ENCODE data around the gene PTPRN2.

Gene PTPRN2

DNA sequence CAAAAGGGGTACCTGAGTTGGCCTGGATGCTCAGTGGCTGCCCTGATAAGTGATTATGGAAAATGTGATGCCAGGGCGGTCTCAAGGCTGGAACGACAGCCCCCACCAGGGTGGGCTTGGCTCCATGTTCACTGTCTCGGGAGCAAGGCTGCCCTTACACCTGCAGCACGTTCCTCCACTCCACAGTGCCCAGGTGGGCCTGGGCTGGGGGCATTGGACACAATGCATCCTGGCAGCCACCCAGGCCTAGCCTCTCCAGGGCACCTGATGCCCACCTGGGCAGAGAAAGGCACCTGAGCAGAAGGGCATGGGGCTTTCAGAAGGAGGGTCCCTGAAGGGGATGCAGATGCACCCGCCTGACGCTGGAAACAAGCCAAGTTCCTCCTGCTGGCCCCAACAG lies 702.5 kb downstream of the PTPRN2 start:
- H3K9ac ChIP-seq (ENCODE audit: low read depth in 1 of 2, low read length in 2 of 2), result no peak overlapping the region
- H3K27me3 ChIP-seq (ENCODE audit: control insufficient read depth in 2 of 2, insufficient read depth in 2 of 2, low read length in 2 of 2), result peaks cover 0 to 2% of the 10 kb centered on the region in 2 donors
- H3K4me1 ChIP-seq (ENCODE audit: control insufficient read depth in 2 of 2, insufficient read depth in 2 of 2, low read length in 2 of 2), result no peaks in the 10 kb centered on the region
- H3K9me3 ChIP-seq (ENCODE audit: control insufficient read depth in 2 of 2, low read length in 2 of 2), result no peaks in the 10 kb centered on the region
- no peak overlapping the region for H3K27ac ChIP-seq (ENCODE audit: low read depth in 2 of 2, low read length in 2 of 2)
- H3K4me3 ChIP-seq (ENCODE audit: low read length in 2 of 2), result no peak overlapping the region
- no peaks in the 10 kb centered on the region for H3K36me3 ChIP-seq (ENCODE audit: control insufficient read depth in 2 of 2, insufficient read depth in 2 of 2, low read length in 2 of 2)

DNA sequence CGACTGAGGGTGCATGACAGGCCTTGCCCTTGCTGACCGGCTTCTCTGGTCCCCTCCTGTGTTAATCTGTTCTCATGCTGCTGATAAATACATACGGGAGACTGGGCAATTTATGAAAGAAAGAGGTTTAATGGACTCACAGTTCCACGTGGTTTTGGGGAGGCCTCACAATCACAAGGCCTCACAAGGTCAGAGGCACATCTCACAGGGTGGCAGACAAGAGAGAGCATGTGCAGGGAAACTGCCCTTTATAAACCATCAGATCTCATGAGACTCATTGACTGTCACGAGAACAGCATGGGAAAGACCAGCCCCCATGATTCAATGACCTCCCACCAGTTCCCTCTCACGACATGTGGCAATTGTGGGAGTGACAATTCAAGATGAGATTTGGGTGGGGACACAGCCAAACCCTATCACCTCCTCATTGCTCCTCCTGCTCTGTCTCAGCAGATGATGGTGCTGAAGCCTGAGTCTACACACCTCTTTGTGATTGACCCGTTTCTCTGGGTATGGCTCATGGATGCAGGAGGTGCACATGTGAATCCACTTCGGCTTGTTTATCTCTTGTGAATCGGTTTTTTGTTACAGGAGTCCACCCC lies 703.1 kb downstream of the PTPRN2 start:
- Histone ChIP-seq H3K4me3 (ENCODE audit: low read length in 2 of 2) (no peak overlapping the region), H3K27ac (ENCODE audit: low read depth in 2 of 2, low read length in 2 of 2) (no peak overlapping the region)

DNA sequence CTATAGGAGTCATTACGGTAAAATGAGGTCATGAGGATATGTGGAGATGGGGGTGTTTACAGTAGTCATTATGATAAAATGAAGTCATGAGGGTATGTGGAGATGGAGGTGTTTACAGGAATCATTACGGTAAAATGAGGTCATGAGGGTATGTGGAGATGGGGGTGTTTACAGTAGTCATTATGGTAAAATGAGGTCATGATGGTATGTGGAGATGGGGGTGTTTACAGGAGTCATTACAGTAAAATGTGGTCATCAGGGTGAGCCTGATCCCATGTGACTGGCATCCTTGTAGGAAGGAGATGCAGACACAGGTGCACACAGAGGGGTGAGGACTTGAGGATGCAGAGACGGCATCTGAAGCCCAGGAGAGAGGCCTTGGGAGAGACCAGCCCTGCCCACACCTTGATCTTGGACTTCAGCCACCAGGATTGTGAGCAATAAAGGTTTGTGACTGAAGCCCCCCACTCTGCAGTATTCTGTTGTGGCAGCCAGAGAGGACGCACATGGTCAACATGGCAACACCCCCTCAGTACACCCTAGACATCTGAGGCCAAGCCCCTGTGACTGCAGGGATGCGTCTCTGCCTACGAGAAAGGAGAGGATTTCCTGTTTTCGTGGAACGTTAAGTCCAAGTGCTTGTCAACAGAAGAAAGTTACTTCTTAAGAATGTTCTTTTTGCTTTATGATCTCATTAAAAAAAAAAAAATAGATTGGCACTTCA lies 706.4 kb downstream of the PTPRN2 start:
- no peaks in the 10 kb centered on the region for H3K4me1 ChIP-seq (ENCODE audit: control insufficient read depth in 2 of 2, insufficient read depth in 2 of 2, low read length in 2 of 2)
- H3K27ac ChIP-seq (ENCODE audit: low read depth in 2 of 2, low read length in 2 of 2), result no peak overlapping the region
- H3K4me3 ChIP-seq (ENCODE audit: low read length in 2 of 2), result no peak overlapping the region
- H3K9ac ChIP-seq (ENCODE audit: low read depth in 1 of 2, low read length in 2 of 2), result no peak overlapping the region
- no peaks in the 10 kb centered on the region for H3K36me3 ChIP-seq (ENCODE audit: control insufficient read depth in 2 of 2, insufficient read depth in 2 of 2, low read length in 2 of 2)
- no peaks in the 10 kb centered on the region for H3K9me3 ChIP-seq (ENCODE audit: control insufficient read depth in 2 of 2, low read length in 2 of 2)
- no peaks in the 10 kb centered on the region for H3K27me3 ChIP-seq (ENCODE audit: control insufficient read depth in 2 of 2, insufficient read depth in 2 of 2, low read length in 2 of 2)

More for the DNA sequence above, 703.1 kb downstream of the PTPRN2 start:
- Histone ChIP-seq H3K36me3 (ENCODE audit: control insufficient read depth in 2 of 2, insufficient read depth in 2 of 2, low read length in 2 of 2) (no peaks in the 10 kb centered on the region), H3K9ac (ENCODE audit: low read depth in 1 of 2, low read length in 2 of 2) (no peak overlapping the region), H3K4me1 (ENCODE audit: control insufficient read depth in 2 of 2, insufficient read depth in 2 of 2, low read length in 2 of 2) (no peaks in the 10 kb centered on the region), H3K9me3 (ENCODE audit: control insufficient read depth in 2 of 2, low read length in 2 of 2) (no peaks in the 10 kb centered on the region), H3K27me3 (ENCODE audit: control insufficient read depth in 2 of 2, insufficient read depth in 2 of 2, low read length in 2 of 2) (peaks cover 0 to under 1% of the 10 kb centered on the region in 2 donors)

DNA sequence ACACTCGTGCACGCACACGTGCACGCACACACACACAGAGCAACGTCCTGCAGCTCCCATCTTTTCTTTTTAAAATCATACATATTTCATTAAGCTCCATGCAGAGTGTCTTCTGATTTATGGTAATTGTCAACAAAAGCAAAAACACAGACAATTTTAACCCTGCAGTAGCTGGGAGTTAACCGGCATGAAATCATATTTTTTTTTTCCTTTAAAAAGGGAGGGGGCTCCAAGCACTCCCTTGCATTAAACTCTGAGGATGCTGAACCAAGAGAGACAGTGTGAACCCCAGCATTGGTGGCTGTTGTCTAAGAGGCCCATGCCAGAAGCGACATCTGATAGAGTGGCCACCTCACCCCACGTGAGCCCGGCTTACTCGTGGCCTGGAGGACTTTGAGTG lies 708.2 kb downstream of the PTPRN2 start:
- no peaks in the 10 kb centered on the region for H3K9me3 ChIP-seq (ENCODE audit: control insufficient read depth in 2 of 2, low read length in 2 of 2)
- H3K4me3 ChIP-seq (ENCODE audit: low read length in 2 of 2), result no peak overlapping the region
- H3K36me3 ChIP-seq (ENCODE audit: control insufficient read depth in 2 of 2, insufficient read depth in 2 of 2, low read length in 2 of 2), result no peaks in the 10 kb centered on the region
- no peaks in the 10 kb centered on the region for H3K27me3 ChIP-seq (ENCODE audit: control insufficient read depth in 2 of 2, insufficient read depth in 2 of 2, low read length in 2 of 2)
- H3K4me1 ChIP-seq (ENCODE audit: control insufficient read depth in 2 of 2, insufficient read depth in 2 of 2, low read length in 2 of 2), result no peaks in the 10 kb centered on the region
- no peak overlapping the region for H3K9ac ChIP-seq (ENCODE audit: low read depth in 1 of 2, low read length in 2 of 2)
- no peak overlapping the region for H3K27ac ChIP-seq (ENCODE audit: low read depth in 2 of 2, low read length in 2 of 2)

DNA sequence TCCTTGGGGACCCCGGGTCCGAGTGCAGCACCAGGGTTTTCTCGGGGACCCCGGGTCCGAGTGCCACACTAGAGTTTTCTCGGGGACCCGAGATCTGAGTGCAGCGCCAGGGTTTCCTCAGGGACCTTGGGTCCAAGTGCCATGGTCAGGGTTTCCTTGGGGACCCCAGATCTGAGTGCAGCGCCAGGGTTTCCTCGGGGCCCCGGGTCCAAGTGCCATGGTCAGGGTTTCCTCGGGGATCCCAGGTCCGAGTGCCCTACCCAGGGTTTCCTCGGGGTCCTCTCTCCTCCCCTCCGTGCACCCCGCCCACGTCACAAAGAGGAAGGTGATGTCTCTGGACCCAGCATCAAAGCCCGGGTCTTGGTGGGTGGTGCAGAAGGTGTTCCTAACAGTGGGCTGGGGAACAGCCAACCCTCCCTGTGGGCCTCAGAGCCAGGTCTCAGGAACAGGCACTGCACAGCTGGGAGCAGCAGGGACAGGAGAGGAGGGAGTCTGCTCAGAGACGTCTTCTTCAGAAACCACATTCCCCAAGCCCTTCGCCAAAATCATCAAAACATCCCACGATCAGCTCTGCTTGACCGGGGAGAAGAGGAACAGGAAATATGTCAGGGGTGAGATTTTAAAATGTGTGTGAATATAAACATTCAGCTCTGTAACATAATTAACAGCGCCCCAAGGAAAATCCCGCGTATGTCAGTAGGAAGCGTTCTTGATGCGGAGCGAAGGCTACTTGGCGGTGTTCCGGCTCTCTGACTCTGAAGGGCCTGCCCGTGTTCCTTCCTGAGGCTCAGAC lies 710.1 kb downstream of the PTPRN2 start:
- H3K9me3 ChIP-seq (ENCODE audit: control insufficient read depth in 2 of 2, low read length in 2 of 2), result no peaks in the 10 kb centered on the region
- no peaks in the 10 kb centered on the region for H3K36me3 ChIP-seq (ENCODE audit: control insufficient read depth in 2 of 2, insufficient read depth in 2 of 2, low read length in 2 of 2)
- no peaks in the 10 kb centered on the region for H3K27me3 ChIP-seq (ENCODE audit: control insufficient read depth in 2 of 2, insufficient read depth in 2 of 2, low read length in 2 of 2)
- no peaks in the 10 kb centered on the region for H3K4me1 ChIP-seq (ENCODE audit: control insufficient read depth in 2 of 2, insufficient read depth in 2 of 2, low read length in 2 of 2)
- no peak overlapping the region for H3K4me3 ChIP-seq (ENCODE audit: low read length in 2 of 2)
- H3K27ac ChIP-seq (ENCODE audit: low read depth in 2 of 2, low read length in 2 of 2), result no peak overlapping the region
- H3K9ac ChIP-seq (ENCODE audit: low read depth in 1 of 2, low read length in 2 of 2), result no peak overlapping the region

DNA sequence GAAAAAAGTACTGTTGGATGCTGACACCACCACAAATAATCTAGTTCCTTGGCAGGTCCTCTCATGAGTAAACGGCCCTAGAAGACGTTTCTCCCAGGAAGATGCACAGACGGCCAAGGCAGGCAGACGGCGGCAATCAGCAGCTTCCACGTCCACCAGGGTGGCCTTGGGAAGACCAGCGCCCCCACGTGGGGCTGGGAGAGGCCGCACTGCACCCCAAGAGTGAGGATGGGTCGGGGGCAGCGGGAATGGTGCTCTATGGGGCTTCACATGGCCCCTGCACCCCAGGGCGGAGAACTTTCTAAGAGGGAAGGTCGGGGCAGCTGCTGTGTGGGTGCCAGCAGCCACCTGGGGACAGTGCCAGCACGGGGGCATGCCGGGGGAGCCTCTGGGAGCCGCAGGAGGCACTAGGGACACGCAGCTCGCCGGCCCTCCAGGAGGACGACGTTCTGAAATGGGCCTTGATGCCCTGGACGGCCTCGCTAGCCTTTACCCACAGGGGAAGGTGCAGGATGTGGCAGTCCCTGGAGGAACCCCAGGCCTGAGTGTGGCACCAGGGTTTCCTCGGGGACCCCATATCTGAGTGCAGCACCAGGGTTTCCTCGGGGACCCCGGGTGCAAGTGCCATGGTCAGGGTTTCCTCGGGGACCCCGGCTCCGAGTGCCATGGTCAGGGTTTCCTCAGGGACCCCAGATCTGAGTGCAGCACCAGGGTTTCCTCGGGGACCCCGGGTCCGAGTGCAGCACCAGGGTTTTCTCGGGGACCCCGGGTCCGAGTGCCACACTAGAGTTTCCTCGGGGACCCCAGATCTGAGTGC lies 710.9 kb downstream of the PTPRN2 start:
- H3K36me3 ChIP-seq (ENCODE audit: control insufficient read depth in 2 of 2, insufficient read depth in 2 of 2, low read length in 2 of 2), result no peaks in the 10 kb centered on the region
- no peaks in the 10 kb centered on the region for H3K27me3 ChIP-seq (ENCODE audit: control insufficient read depth in 2 of 2, insufficient read depth in 2 of 2, low read length in 2 of 2)
- H3K27ac ChIP-seq (ENCODE audit: low read depth in 2 of 2, low read length in 2 of 2), result no peak overlapping the region
- H3K9ac ChIP-seq (ENCODE audit: low read depth in 1 of 2, low read length in 2 of 2), result no peak overlapping the region
- no peak overlapping the region for H3K4me3 ChIP-seq (ENCODE audit: low read length in 2 of 2)
- no peaks in the 10 kb centered on the region for H3K4me1 ChIP-seq (ENCODE audit: control insufficient read depth in 2 of 2, insufficient read depth in 2 of 2, low read length in 2 of 2)
- H3K9me3 ChIP-seq (ENCODE audit: control insufficient read depth in 2 of 2, low read length in 2 of 2), result no peaks in the 10 kb centered on the region

DNA sequence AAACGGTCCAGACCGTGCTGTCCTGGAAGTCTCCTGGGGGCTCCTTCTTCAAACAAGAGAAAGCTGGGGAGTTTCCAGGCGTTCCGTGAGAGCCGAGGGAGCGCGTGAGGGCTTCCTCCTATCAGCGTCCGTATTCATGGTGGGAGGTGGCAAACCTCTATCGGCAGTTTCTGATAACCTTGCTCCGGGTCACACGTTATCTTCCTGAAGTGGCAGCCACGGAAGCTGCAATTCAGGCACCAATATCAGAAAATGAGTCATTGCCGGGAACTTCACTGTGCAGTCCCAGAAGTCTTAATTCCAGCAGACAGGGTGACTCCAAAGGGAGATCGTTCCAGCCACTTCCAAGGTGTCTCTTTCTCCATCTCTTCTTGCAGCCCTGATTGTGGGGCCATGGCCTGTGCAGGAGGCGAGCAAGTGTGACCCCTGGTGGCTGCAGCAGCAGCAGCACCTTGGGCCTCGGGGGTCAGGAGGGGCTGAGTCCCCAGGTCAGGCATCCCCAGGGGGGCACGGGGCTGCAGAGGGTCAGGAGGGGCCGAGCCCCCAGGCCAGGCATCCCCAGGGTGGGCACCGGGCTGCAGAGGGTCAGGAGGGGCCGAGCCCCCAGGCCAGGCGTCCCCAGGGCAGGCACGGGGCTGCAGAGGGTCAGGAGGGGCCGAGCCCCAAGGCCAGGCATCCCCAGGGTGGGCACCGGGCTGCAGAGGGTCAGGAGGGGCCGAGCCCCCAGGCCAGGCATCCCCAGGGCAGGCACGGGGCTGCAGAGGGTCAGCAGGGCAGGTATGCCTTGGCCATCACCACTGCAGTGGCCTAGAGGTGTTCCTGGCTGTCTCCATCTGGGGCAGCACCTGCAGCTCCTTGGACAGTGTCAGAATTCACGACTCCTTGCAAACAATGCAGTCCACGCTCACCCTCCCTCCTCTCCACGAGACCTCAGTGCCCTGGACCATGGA lies 712.1 kb downstream of the PTPRN2 start:
- Histone ChIP-seq H3K4me3 (ENCODE audit: low read length in 2 of 2) (no peak overlapping the region), H3K27ac (ENCODE audit: low read depth in 2 of 2, low read length in 2 of 2) (no peak overlapping the region), H3K9ac (ENCODE audit: low read depth in 1 of 2, low read length in 2 of 2) (no peak overlapping the region), H3K27me3 (ENCODE audit: control insufficient read depth in 2 of 2, insufficient read depth in 2 of 2, low read length in 2 of 2) (no peaks in the 10 kb centered on the region), H3K36me3 (ENCODE audit: control insufficient read depth in 2 of 2, insufficient read depth in 2 of 2, low read length in 2 of 2) (no peaks in the 10 kb centered on the region), H3K9me3 (ENCODE audit: control insufficient read depth in 2 of 2, low read length in 2 of 2) (no peaks in the 10 kb centered on the region), H3K4me1 (ENCODE audit: control insufficient read depth in 2 of 2, insufficient read depth in 2 of 2, low read length in 2 of 2) (no peaks in the 10 kb centered on the region)

DNA sequence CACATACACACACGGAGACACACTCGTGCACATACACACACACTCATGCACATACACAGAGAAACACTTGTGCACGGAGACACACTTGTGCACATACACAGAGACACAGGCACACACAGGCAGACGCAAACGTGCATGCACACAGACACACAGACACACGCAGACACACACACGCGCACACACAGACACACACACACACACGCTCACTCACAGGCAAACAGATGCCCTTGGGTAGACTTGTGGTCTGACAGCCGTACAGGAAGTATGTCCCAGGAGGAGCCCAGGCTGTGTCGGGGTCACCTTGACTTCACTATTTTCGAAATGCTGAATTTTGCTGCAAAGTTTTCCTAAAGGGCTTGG lies 712.8 kb downstream of the PTPRN2 start:
- Histone ChIP-seq H3K4me3 (ENCODE audit: low read length in 2 of 2) (no peak overlapping the region), H3K4me1 (ENCODE audit: control insufficient read depth in 2 of 2, insufficient read depth in 2 of 2, low read length in 2 of 2) (no peaks in the 10 kb centered on the region), H3K27ac (ENCODE audit: low read depth in 2 of 2, low read length in 2 of 2) (no peak overlapping the region), H3K9ac (ENCODE audit: low read depth in 1 of 2, low read length in 2 of 2) (no peak overlapping the region), H3K27me3 (ENCODE audit: control insufficient read depth in 2 of 2, insufficient read depth in 2 of 2, low read length in 2 of 2) (no peaks in the 10 kb centered on the region), H3K9me3 (ENCODE audit: control insufficient read depth in 2 of 2, low read length in 2 of 2) (no peaks in the 10 kb centered on the region), H3K36me3 (ENCODE audit: control insufficient read depth in 2 of 2, insufficient read depth in 2 of 2, low read length in 2 of 2) (no peaks in the 10 kb centered on the region)

DNA sequence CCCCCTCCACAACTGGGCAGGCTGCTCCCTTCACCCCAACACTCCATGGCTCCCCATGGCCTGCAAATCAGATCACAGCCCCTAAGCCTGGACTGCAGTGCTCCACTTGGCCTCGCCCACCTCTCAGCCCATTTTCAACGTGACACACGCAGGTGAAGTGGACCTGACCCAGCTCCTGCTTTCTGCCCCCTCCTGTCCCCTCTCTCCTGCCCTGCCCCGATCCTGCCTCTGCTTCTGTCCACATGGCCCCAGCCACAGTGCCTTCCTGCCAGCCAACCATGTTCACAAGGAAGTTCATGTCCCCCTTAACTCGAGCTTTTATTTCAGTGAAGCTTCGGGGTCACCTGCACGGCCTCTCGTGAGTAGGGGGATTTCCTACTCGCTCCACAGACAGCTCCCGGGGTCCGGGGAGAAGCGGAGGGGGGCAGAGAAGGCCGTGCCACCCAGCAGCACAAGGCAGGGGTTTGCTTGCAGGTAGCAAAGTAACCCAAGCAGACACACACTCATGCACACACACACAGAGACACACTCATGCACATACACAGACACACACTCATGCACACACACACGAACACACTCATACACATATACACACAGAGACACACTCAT lies 713.3 kb downstream of the PTPRN2 start:
- Histone ChIP-seq H3K4me3 (ENCODE audit: low read length in 2 of 2) (no peak overlapping the region), H3K9me3 (ENCODE audit: control insufficient read depth in 2 of 2, low read length in 2 of 2) (no peaks in the 10 kb centered on the region), H3K27me3 (ENCODE audit: control insufficient read depth in 2 of 2, insufficient read depth in 2 of 2, low read length in 2 of 2) (no peaks in the 10 kb centered on the region), H3K9ac (ENCODE audit: low read depth in 1 of 2, low read length in 2 of 2) (no peak overlapping the region), H3K27ac (ENCODE audit: low read depth in 2 of 2, low read length in 2 of 2) (no peak overlapping the region), H3K36me3 (ENCODE audit: control insufficient read depth in 2 of 2, insufficient read depth in 2 of 2, low read length in 2 of 2) (no peaks in the 10 kb centered on the region), H3K4me1 (ENCODE audit: control insufficient read depth in 2 of 2, insufficient read depth in 2 of 2, low read length in 2 of 2) (no peaks in the 10 kb centered on the region)
